ENCODE results near the gene RAB18. TPM values are rescaled to one million over a fixed set of nuclear protein-coding genes. Genes with fewer than 3 reads are reported as not detected.

The RAB18 gene
- total and polyA plus RNA-seq, 11 donors: 28.4 to 145 (median 125) TPM

- intact Hi-C loops (cut with DNase I): no loop called here
- TF ChIP-seq POLR2A (IDR thresholded peaks at IDR 0.05) (no peak), CTCF (IDR thresholded peaks at IDR 0.05) (no peak)
- Histone ChIP-seq H3K27me3 (no peaks in the 10 kb centered on the region), H3K4me3 (no peak overlapping the region), H3K36me3 (no peaks in the 10 kb centered on the region), H3K27ac (peak overlapping the region in 2 of 12 donors; percentile 9 to 29), H3K4me1 (peaks cover 0 to 67% (median 30%) of the 10 kb centered on the region in 12 donors), H3K9me3 (no peaks in the 10 kb centered on the region)
- DNase-seq (no peak), ATAC-seq (peak; percentile 20 to 84 (median 78))
Observed at GRCh38 chr10:27525819-27526218, 21.7 kb downstream of the RAB18 start.

GRCh38 chr10:27526242-27526641, 22.1 kb downstream of the RAB18 start:
- ATAC-seq (peak in 2 of 4 donors; percentile 57 to 66), DNase-seq (no peak)
- 69 to 75% (median 69%) methylated on average over 3 of the region's 3 CpGs for WGBS, 4 donors
- Histone ChIP-seq H3K36me3 (no peaks in the 10 kb centered on the region), H3K27ac (peak overlapping the region in 2 of 12 donors; percentile 9 to 29), H3K27me3 (no peaks in the 10 kb centered on the region), H3K9me3 (no peaks in the 10 kb centered on the region), H3K4me1 (peaks cover 0 to 67% (median 30%) of the 10 kb centered on the region in 12 donors), H3K4me3 (no peak overlapping the region)
- TF ChIP-seq CTCF (IDR thresholded peaks at IDR 0.05) (no peak), POLR2A (IDR thresholded peaks at IDR 0.05) (no peak)
- intact Hi-C loops (cut with DNase I): no loop called here

GRCh38 chr10:27527666-27528295, 23.7 kb downstream of the RAB18 start:
- 79 to 85% (median 82%) methylated on average over 6 of the region's 6 CpGs for WGBS, 4 donors
- ATAC-seq (no peak), DNase-seq (no peak)
- intact Hi-C loops (cut with DNase I): no loop called here
- TF ChIP-seq POLR2A (IDR thresholded peaks at IDR 0.05) (no peak), CTCF (IDR thresholded peaks at IDR 0.05) (no peak)
- Histone ChIP-seq H3K9me3 (no peaks in the 10 kb centered on the region), H3K36me3 (no peaks in the 10 kb centered on the region), H3K27ac (no peak overlapping the region), H3K4me3 (no peak overlapping the region), H3K4me1 (peaks cover 0 to 72% (median 31%) of the 10 kb centered on the region in 12 donors), H3K27me3 (no peaks in the 10 kb centered on the region)

- DNase-seq (no peak), ATAC-seq (peak in 2 of 4 donors; percentile 45 to 55)
- peaks cover 0 to 71% (median 29%) of the 10 kb centered on the region in 12 donors for H3K4me1 ChIP-seq
- H3K9me3 ChIP-seq: no peaks in the 10 kb centered on the region
- H3K36me3 ChIP-seq: peaks cover 0 to 13% (median 7%) of the 10 kb centered on the region in 9 donors
- peak overlapping the region in 2 of 12 donors; percentile 9 to 17 for H3K27ac ChIP-seq
- H3K27me3 ChIP-seq: no peaks in the 10 kb centered on the region
- intact Hi-C loops (cut with DNase I): no loop called here
- TF ChIP-seq POLR2A (IDR thresholded peaks at IDR 0.05) (no peak), CTCF (IDR thresholded peaks at IDR 0.05) (no peak)
- H3K4me3 ChIP-seq: no peak overlapping the region
- WGBS, 4 donors: 94 to 97% (median 96%) methylated on average over 3 of the region's 3 CpGs
Observed at GRCh38 chr10:27529010-27529783, 25.1 kb downstream of the RAB18 start.
